Measurements from ENCODE around the gene ADGRF4. TPM values are rescaled to one million over a fixed set of nuclear protein-coding genes. Genes with fewer than 3 reads are reported as not detected.
A peak's percentile ranks its signal among the peaks of the same experiment; 100 is the strongest.

ADGRF4 gene
- total and polyA plus RNA-seq, 2 of the 8 experiments (the other 6 are each of a cell fraction or from before 2014, with no cell fraction given), result 0.02 TPM; not detected in 1

GRCh38 chr6:47669684-47670513 lies 28.5 kb upstream of the ADGRF4 start:
- H3K79me2 ChIP-seq (ENCODE audit: control insufficient read depth in 1 of 2, insufficient read depth in 2 of 2, low read length in 2 of 2), result no peaks in the 10 kb centered on the region
- no peak overlapping the region for H4K8ac ChIP-seq (ENCODE audit: extremely low read depth, insufficient read depth, low read length)
- no peak overlapping the region for H3K4ac ChIP-seq (replicated peaks; ENCODE audit: insufficient read length, low read depth, low read length)
- H2BK120ac ChIP-seq (replicated peaks; ENCODE audit: low read depth, low read length), result no peak overlapping the region
- FAIRE-seq (peak; percentile 39), DNase-seq (ENCODE audit: low read depth in 1 of 2, low spot score in 2 of 2) (no peak)
- POLR2A ChIA-PET (ENCODE audit: partially characterized antibody), result no interaction called here
- H3K79me1 ChIP-seq (ENCODE audit: low read depth, low read length), result no peaks in the 10 kb centered on the region
- H3K4me3 ChIP-seq (ENCODE audit: extremely low read depth in 1 of 4, insufficient read depth in 2 of 4, low read depth in 3 of 4, low read length in 4 of 4), result no peak overlapping the region
- CTCF ChIA-PET (ENCODE audit: partially characterized antibody), result interaction anchor here (0.6 to 1.3 kb wide), 3 partner anchors 47 to 110 kb away, joined by 3 read pairs; no protein-coding TSS in a partner anchor
- H2AK5ac ChIP-seq (ENCODE audit: low read depth, low read length), result no peak overlapping the region
- no peaks in the 10 kb centered on the region for H3K27me3 ChIP-seq (replicated peaks in 1 of 4; ENCODE audit: control insufficient read depth in 3 of 4, extremely low read depth in 1 of 4, insufficient read depth in 3 of 4, low read length in 3 of 4)
- H3K56ac ChIP-seq (replicated peaks; ENCODE audit: insufficient read length, low read depth, low read length), result no peak overlapping the region
- no peak overlapping the region for H3K18ac ChIP-seq (ENCODE audit: extremely low read depth, low read length)
- H4K20me1 ChIP-seq (replicated peaks in 1 of 2; ENCODE audit: control insufficient read depth in 1 of 2, insufficient read depth in 2 of 2, low read length in 2 of 2), result no peaks in the 10 kb centered on the region
- 63% methylated on average over 6 of the region's 6 CpGs; no CpG with 5 or more reads in 1 of the 2 experiments for WGBS, 2 experiments (ENCODE audit: extremely low coverage in 1 of 2, insufficient coverage in 1 of 2, insufficient read length in 1 of 2, insufficient replicate concordance in 2 of 2, low coverage in 1 of 2, low lambda C conversion rate in 2 of 2, missing lambda C conversion rate in 1 of 2)
- no peak overlapping the region for H3K23ac ChIP-seq (ENCODE audit: insufficient read length)
- H2AFZ ChIP-seq (ENCODE audit: low read length), result no peak overlapping the region
- no peaks in the 10 kb centered on the region for H3K36me3 ChIP-seq (ENCODE audit: control insufficient read depth in 2 of 4, insufficient read depth in 4 of 4, low read length in 3 of 4)
- no peak overlapping the region for H2BK12ac ChIP-seq (ENCODE audit: low read depth, low read length)
- no peak overlapping the region for H4K91ac ChIP-seq (replicated peaks; ENCODE audit: insufficient read length, low read length)
- H2BK20ac ChIP-seq (ENCODE audit: low read length), result no peak overlapping the region
- H3K23me2 ChIP-seq (ENCODE audit: low read depth, low read length), result no peaks in the 10 kb centered on the region; the same call in 1 of the 2 replicates
- H4K5ac ChIP-seq (ENCODE audit: insufficient read length, low read depth, low read length), result no peak overlapping the region
- peaks cover 0 to 9% (median 3%) of the 10 kb centered on the region in 4 experiments; a peak in 5 of 7 replicates for H3K4me1 ChIP-seq (replicated peaks in 1 of 4; ENCODE audit: control insufficient read depth in 3 of 4, insufficient read depth in 4 of 4, low read length in 3 of 4)
- H3K14ac ChIP-seq (ENCODE audit: insufficient read length), result no peak overlapping the region
- no peak for TF ChIP-seq CTCF (IDR thresholded peaks at IDR 0.05; ENCODE audit: control extremely low read depth in 1 of 3, insufficient read depth in 1 of 3, low read depth in 1 of 3, low read length in 3 of 3)
- no peak overlapping the region for H3K9ac ChIP-seq (replicated peaks in 1 of 4; ENCODE audit: extremely low read depth in 1 of 4, low read depth in 3 of 4, low read length in 3 of 4)
- H3K9me3 ChIP-seq (ENCODE audit: insufficient read depth in 2 of 2, low read depth in 1 of 2, low read length in 1 of 2), result no peaks in the 10 kb centered on the region
- H3K27ac ChIP-seq (ENCODE audit: low read depth, low read length), result no peak overlapping the region
- H2BK15ac ChIP-seq (ENCODE audit: low read length), result no peak overlapping the region
- H2BK5ac ChIP-seq (ENCODE audit: low read depth, low read length), result no peak overlapping the region
- H3K4me2 ChIP-seq (ENCODE audit: insufficient read depth in 1 of 2, low read depth in 2 of 2, low read length in 2 of 2), result no peak overlapping the region

Measured in H1 (cell line).